NCI-H1694 treated with DMSO at 0.1 percent for 48 hours (cell line): ENCODE results near the gene NFE2L1.
"Not testable (repeated sequence)": the region's sequence is repeated elsewhere in the genome, so short reads cannot be mapped to it uniquely, and the experiment has no call there.

ENCODE experiments used
- DNase-seq: peaks from one replicate; lab custom pipeline; 2025; lab: John Stamatoyannopoulos, UW

NFE2L1 gene

DNA sequence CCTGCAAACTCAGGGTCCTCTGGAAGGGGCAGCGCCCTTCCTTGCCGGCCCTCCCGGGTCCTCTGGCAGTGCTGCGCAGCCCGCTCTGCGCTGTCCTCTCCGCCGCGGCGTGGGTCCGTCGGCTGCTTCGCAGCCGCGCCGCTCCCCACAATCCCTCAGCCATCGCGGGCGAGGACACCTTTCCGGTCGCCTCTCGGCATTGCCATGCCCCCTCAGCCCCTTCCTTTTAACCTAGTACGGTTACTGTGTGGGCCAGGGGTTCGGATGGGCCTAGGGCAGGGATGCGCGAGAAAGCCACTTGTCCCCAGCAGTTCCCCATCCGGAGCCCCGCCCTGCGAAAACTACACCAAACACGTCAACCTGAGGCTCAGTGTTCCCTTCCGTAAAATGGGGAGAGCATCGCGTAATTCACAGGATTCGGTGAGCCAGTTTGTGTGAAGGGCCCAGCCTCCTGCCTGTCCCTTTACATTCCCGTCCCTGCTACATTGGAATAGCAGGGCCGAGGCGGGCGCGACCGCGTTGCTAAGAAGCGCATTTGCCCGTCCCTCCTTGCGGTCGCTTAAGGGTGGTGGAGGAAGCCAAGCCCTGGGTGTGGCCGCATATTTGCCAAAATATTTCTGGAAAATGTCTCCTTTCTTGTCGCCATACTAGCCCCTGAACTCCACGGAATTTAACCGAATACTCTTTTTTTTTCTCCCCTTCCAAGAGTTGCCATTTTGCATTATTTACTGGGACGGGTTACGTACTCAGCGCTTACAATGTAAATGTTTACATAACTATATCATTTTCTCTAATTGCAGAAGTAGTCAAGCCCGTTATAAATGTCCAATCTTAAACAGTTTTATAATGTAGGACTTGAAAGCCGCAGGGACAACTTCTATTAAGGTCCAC is 23.8 kb upstream of the NFE2L1 start:
- no peak for DNase-seq

DNA sequence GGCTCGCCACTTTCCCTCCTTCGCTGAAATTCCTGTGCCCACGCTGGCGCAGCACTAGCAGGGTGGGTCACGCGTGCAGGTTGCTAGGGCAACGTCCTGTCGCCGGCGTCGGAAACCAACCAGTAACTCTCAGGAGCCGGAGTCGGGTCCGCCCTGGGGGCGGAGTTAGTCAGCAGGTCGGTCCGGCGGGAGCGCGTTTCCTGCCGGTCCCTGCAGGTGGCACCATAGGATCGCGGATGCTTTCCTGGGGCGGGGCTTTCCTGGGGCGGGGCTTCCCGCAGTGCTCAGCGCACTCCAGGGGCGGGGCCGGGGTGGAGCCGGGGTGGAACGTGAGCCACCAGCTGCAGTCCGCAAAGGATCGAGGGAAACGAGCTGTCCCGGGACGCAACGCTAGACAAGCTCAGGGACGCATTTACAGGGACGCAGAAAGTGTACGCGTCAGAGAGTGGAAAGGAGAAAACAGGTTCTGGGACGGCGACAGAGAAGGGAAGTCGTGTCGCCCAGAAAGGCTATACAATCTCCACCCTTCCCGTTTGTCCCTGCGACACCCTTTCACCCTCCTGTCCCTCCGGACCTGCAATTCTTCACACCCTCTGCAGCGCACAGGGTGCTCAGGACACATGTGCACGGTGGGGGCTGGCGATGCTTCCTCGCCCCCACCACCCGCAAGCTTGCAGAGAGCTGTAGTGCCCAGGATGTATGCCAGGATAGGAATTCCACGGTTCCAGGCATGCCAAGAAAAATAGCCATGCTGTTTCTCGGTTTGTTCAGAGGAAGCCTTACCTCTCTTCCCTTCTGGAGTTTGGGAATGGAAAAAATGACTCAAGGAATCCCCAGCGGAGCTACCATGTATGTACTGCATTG is 22.9 kb upstream of the NFE2L1 start:
- peak; percentile 94 for DNase-seq

DNA sequence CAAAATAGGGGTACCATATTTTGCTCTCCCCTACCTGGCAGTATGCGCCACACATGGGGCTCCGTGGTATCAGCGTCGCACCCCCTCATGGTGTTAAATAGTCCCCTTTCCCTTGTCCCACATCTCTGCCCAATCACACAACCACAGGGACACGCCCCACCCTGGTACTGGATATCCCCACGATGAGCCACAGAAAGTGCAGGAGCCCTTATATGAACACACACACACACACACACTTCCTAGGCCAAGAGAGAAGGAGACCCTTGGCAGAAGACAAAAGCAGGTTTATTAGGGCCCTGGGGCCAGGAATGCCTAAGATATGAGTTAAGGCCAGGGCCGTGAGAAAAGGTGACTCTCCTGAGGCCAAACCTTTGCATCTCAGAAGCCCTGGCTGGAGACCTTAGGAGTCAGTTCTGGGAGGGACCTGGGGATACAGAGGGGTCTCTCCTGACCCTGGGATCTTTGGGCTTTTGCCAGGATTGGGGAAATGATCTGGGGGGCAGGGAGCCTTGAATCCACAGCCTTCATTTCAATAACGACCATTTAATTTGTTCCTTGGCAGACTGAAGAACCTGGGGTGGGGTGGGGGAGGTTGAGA is 22.2 kb upstream of the NFE2L1 start:
- no peak for DNase-seq

GRCh38 chr17:48026502-48027321 is 21.4 kb upstream of the NFE2L1 start:
- peak; percentile 82 for DNase-seq

- DNase-seq, result no peak
Measured at GRCh38 chr17:48027322-48027981, 20.7 kb upstream of the NFE2L1 start.

DNA sequence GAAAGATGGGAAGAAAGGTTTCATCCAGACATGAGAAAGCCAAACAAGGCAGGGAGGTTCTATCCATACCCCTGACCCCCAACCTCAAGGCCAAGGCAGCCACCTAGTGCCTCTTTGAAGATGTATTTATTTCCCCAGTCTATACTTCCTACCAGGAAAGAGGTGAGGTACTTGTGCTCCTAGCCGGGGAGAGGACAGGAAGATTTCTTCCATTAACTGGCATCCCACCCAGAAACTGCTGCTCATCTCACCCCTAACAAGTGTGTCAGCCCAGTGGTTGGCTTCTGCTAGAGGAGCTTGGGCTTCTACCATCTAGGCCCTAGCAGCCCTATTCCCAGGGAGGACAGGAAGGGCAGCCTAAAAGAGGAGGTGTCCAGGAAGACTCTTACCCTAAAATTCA is 19.4 kb upstream of the NFE2L1 start:
- no peak for DNase-seq

DNA sequence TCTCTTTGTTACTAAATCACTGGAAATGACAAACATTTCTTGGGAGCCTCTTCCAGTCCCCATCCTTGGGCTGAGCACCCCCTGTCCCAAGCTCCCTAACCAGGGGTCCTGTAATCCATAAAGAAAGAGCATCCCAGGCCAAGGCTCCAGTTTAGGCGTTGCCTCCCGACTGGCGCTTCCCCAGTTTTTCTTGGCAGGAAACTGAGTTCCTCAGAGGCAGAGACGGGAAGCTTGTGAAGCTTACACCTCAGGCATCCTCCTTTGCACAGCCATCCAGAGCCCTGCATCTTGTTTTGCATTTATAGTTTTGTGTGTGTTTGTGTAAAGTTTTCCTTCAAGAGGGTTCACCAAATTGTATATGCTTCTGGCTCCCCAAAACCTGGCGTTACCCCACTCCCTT is 17.6 kb upstream of the NFE2L1 start:
- no peak for DNase-seq

DNA sequence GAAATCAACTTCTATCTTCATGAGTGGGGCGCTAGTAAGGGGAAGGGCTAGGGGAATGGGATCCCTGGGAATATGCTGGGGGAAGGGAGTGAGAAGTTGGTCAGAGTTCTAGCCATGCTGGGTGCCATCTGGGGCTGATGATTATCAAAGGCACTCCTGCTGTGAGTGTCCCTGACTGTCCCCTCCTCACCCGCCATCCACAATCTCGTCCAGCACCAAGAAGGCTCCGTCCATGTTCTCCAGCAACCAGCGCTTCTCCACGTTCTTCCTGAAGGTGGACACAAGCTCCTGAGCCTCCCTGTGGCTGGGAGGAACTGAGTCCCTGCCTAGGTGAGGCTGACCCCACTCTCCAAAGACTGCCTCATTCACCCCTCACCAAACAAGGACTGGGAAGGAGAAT is 16.2 kb upstream of the NFE2L1 start:
- DNase-seq, result no peak

- DNase-seq, result not testable (repeated sequence)
Measured at GRCh38 chr17:48034734-48035133, 13.4 kb upstream of the NFE2L1 start.

- no peak for DNase-seq
Measured at GRCh38 chr17:48036693-48037035, 11.5 kb upstream of the NFE2L1 start.

DNA sequence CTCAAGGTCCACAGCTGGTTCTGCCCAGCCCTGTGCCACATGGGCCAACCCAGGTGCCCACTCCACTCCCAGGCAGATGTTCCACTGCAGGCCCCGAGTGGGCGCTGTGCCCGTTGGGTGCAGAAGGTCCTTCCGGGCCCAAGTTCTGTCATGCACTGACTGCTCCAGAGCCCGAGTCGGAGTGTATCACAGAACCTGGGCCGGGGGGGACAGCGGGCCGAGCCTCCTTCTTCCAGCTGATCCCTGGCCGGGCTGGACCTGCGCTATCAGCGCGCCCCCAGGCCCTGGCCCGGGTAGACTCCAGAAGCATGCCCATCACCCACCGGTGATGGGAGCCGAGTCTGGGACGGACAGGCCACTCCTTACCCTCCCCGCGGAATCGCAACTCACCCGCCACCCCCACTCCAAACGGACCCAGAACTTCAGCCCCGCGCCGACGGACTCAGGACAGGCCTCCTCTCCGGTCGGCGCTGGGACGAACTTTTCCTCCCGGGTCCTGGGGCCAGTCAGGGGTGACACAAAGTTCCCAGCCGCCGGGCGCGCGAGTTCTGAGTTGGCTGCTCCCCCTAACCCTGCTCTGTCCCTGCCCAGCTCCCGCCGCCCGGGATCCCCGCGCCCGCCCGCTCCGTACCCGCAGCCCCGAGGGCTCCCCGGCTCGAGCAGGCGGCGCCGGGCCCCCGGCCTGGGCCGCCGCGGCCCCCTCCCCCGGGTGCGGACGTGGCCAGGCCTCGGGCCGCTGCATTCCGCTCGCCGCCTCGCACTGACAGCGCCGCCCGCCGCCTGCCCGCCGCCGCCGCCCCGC is 10.9 kb upstream of the NFE2L1 start, which contains the start of gene COPZ2:
Gene COPZ2 (minus strand): TSS at position 762 of the 802 bp plus-strand sequence. CDS start 20 bp downstream, at position 742.
- no peak for DNase-seq

DNA sequence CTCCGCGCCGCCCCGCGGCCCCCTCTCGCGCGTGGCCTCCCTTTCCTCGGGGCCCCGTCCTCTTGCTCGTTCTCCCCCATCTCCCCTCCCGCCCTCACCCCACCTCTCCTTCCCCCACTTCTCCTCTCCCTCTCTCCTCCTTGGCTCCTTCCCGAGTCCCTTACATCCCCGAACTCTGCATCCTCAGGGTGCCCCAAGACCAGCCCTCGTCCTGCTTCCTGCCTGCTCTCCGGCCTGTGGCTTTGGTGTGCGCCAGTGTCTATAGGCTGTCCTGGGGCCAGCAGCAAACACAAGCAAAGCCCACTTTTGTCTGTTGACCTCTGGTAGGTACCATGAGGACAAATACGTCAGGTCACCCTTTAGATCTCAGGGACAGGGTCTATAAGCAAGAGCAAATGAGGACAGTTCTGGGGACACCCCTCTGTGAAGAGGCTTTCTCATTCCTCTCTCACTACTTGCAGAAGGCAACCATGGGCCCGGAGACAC is 10.3 kb upstream of the NFE2L1 start:
- no peak for DNase-seq

GRCh38 chr17:48038687-48039086 is 9.5 kb upstream of the NFE2L1 start:
- no peak for DNase-seq

GRCh38 chr17:48043176-48043575 is 5.0 kb upstream of the NFE2L1 start:
- DNase-seq, result no peak

GRCh38 chr17:48044851-48045250 is 3.3 kb upstream of the NFE2L1 start:
- DNase-seq, result no peak

DNA sequence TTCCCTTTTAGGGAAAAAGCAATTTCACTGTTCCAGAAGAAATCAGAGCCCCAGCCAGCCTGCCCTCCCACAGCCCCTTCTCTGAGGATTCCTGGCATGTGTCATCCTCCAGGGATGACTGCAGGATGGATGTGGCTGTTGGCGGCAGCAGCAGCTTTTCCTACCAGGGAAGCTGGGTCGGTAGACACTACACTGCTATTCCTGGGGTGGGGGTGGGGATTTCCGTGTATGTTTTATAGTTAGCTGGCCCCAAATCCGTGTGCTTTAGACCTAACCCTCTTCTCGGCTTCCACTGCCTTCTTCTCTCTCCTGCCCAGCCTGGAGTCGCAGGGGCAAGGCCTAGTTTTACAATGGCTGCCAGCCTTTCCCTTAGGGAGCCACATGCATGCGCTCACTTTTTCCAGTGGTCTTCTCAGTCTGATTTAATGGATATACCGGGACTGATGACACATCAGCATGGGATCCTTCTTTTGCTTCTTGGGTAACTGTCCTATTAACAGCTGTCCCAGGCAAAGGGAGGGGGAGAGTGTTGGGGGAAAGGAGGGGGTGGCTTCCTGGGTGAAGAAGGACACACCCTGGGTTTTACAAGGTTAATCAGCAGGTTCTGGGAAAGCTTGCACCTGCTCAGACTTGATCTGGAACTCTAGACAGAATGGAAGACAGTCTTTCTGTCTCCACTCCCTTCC is 2.7 kb upstream of the NFE2L1 start:
- no peak for DNase-seq

GRCh38 chr17:48046296-48046695 is 1.9 kb upstream of the NFE2L1 start:
- no peak for DNase-seq

GRCh38 chr17:48047113-48047740 is 932 bp upstream of the NFE2L1 start:
- no peak for DNase-seq
